Panc1 (cell line): Measurements from ENCODE around the gene KCNT1. TPM values are rescaled to one million over a fixed set of nuclear protein-coding genes. Genes with fewer than 3 reads are reported as not detected.

Experiments
- ATAC-seq: fragments of 200-7000 bp; cut with Tn5 transposase; 2 replicates; pipeline ENCODE4 v1.9.1; 2020; ENCODE audit warnings: mild to moderate bottlenecking, moderate library complexity
- BruUV-seq: library from RNA; stranded (reverse); fragments of 400-500 nt; replicated peaks from 2 replicates; lab custom pipeline; 2021; lab: Mats Ljungman, UMichigan
- CTCF ChIA-PET: fragments of 300-600 bp; sonication (Branson Sonifier 250); formaldehyde crosslinking; loops from one replicate; lab custom pipeline; 2022; ENCODE audit warnings: antibody characterized with exemption; lab: Charles Lee
- POLR2A ChIA-PET: fragments of 300-600 bp; sonication (Branson Sonifier 250); formaldehyde crosslinking; loops from one replicate; lab custom pipeline; 2022; ENCODE audit warnings: antibody characterized with exemption; lab: Charles Lee
- DNase-seq: peaks from one replicate; pipeline ENCODE4 v3.0.0-alpha.2; 2010; ENCODE audit warnings: low read depth, low spot score
- H3K27ac ChIP-seq: 2 replicates; pipeline ENCODE4 v1.5.1; 2011; ENCODE audit warnings: mild to moderate bottlenecking, low read length, inconsistent platforms
- H3K27me3 ChIP-seq: fragments of 200-500 bp; sonication (Bioruptor generic); 2 replicates; pipeline ENCODE4 v1.6.0; 2014; ENCODE audit warnings: low read length, inconsistent platforms; ENCODE audit not compliant: control insufficient read depth, insufficient read depth
- H3K36me3 ChIP-seq: fragments of 200-500 bp; sonication (Bioruptor generic); 2 replicates; pipeline ENCODE4 v1.5.1; 2014; ENCODE audit warnings: inconsistent platforms, mild to moderate bottlenecking, low read length, moderate library complexity; ENCODE audit not compliant: control insufficient read depth, insufficient read depth
- H3K4me1 ChIP-seq: 2 replicates; pipeline ENCODE4 v1.5.1; 2011; ENCODE audit warnings: inconsistent platforms, mild to moderate bottlenecking, low read length, moderate library complexity; ENCODE audit not compliant: control insufficient read depth, insufficient read depth
- H3K4me3 ChIP-seq, 2 experiments: 2 replicates each; pipeline ENCODE4 v1.5.1; 2011 to 2012; ENCODE audit warnings: low read depth in 2 of 2, low read length in 2 of 2, mild to moderate bottlenecking in 2 of 2, inconsistent platforms in 1 of 2, moderate library complexity in 1 of 2
- H3K9me3 ChIP-seq: fragments of 200-500 bp; sonication (Bioruptor generic); 2 replicates; pipeline ENCODE4 v1.5.1; 2014; ENCODE audit warnings: low read depth, mild to moderate bottlenecking, inconsistent platforms, low read length, moderate library complexity; ENCODE audit not compliant: control insufficient read depth, insufficient read depth
- CTCF ChIP-seq: fragments of 450-650 bp; IDR thresholded peaks from 2 replicates; pipeline ENCODE4 v1.5.1; 2017; ENCODE audit warnings: mild to moderate bottlenecking
- POLR2AphosphoS5 ChIP-seq: IDR thresholded peaks from 2 replicates; pipeline ENCODE4 v1.6.1; 2012; ENCODE audit warnings: mild to moderate bottlenecking, low read depth, low read length, moderate library complexity
- REST ChIP-seq, 2 experiments: IDR thresholded peaks; 2 replicates each; pipeline ENCODE4 v1.6.1; 2011 to 2012; ENCODE audit warnings: low read depth in 2 of 2, control low read depth in 1 of 2, low read length in 1 of 2, mild to moderate bottlenecking in 1 of 2, moderate library complexity in 1 of 2; ENCODE audit not compliant: insufficient read depth in 1 of 2
- SIN3A ChIP-seq: IDR thresholded peaks from 2 replicates; pipeline ENCODE4 v1.6.1; 2012; ENCODE audit warnings: low read depth, mild to moderate bottlenecking, low read length, moderate library complexity, borderline replicate concordance; ENCODE audit not compliant: insufficient read depth
- TCF7L2 ChIP-seq: IDR thresholded peaks from 2 replicates; pipeline ENCODE4 v1.6.1; 2011; ENCODE audit warnings: mild to moderate bottlenecking, low read depth, low read length, inconsistent platforms
- in situ Hi-C: cut with HindIII; loops from 2 replicates; pipeline ENCODE4 v1.10.0; 2016; ENCODE audit warnings: low sequenced_read_pairs, low pct_unique_long_range_greater_than_20kb
- intact Hi-C: fragments of 100-400 bp; cut with micrococcal nuclease; formaldehyde crosslinking; loops from one replicate; pipeline ENCODE4 v1.10.0; 2022; ENCODE audit not compliant: unreplicated experiment
- total RNA-seq: library from RNA; stranded (reverse); gene quantifications from one replicate; pipeline ENCODE4 v1.2.1, GENCODE V29; 2021; ENCODE audit not compliant: unreplicated experiment

KCNT1 gene
- total RNA-seq, 1 experiment from 2014 or later, result not detected

- intact Hi-C loops, result no loop called here
- DNase-seq (no peak), ATAC-seq (no peak)
- no peaks in the 10 kb centered on the region for H3K4me1 ChIP-seq
- no TSS peak for BruUV-seq
- no peak overlapping the region for H3K4me3 ChIP-seq
- H3K27me3 ChIP-seq, result no peaks in the 10 kb centered on the region
- H3K27ac ChIP-seq, result no peak overlapping the region
- in situ Hi-C loops, result no loop called here
- H3K9me3 ChIP-seq, result no peaks in the 10 kb centered on the region
- CTCF ChIA-PET, result no interaction called here
- H3K36me3 ChIP-seq, result no peaks in the 10 kb centered on the region
- POLR2A ChIA-PET, result no interaction called here
- TF ChIP-seq CTCF, result no peak
- no peak for TF ChIP-seq SIN3A
- TF ChIP-seq REST (IDR thresholded peaks at IDR 0.05; ENCODE audit: insufficient read depth in 1 of 2, low read depth in 2 of 2, low read length in 1 of 2), result no peak
- no peak for TF ChIP-seq TCF7L2
- no peak for TF ChIP-seq POLR2AphosphoS5
Observed at GRCh38 chr9:135758056-135758455, 56.1 kb downstream of the KCNT1 start.

- no TSS peak for BruUV-seq
- no peak for TF ChIP-seq SIN3A
- no peak for TF ChIP-seq REST (IDR thresholded peaks at IDR 0.05; ENCODE audit: insufficient read depth in 1 of 2, low read depth in 2 of 2, low read length in 1 of 2)
- TF ChIP-seq POLR2AphosphoS5, result no peak
- TF ChIP-seq CTCF, result no peak
- TF ChIP-seq TCF7L2, result no peak
- in situ Hi-C loops, result no loop called here
- ChIA-PET CTCF (no interaction called here), POLR2A (no interaction called here)
- no peaks in the 10 kb centered on the region for H3K36me3 ChIP-seq
- no peaks in the 10 kb centered on the region for H3K4me1 ChIP-seq
- intact Hi-C loops, result no loop called here
- H3K27me3 ChIP-seq, result no peaks in the 10 kb centered on the region
- no peak overlapping the region for H3K4me3 ChIP-seq
- no peak for ATAC-seq
- DNase-seq, result no peak
- H3K9me3 ChIP-seq, result no peaks in the 10 kb centered on the region
- no peak overlapping the region for H3K27ac ChIP-seq
Observed at GRCh38 chr9:135758870-135759269, 56.9 kb downstream of the KCNT1 start.
